BJ (cell line): Measurements from ENCODE around the gene OTOP2. TPM values are rescaled to one million over a fixed set of nuclear protein-coding genes. Genes with fewer than 3 reads are reported as not detected.

Experiments used
- CTCF ChIA-PET: fragments of 350-600 bp; formaldehyde crosslinking; extraction: SDS; loops from one replicate; lab custom pipeline; 2021; ENCODE audit warnings: antibody characterized with exemption, inconsistent platforms; lab: Yijun Ruan, JAX
- POLR2A ChIA-PET: fragments of 300-600 bp; sonication (Branson Sonifier 250); formaldehyde crosslinking; extraction: SDS; loops from one replicate; lab custom pipeline; 2021; ENCODE audit warnings: antibody characterized with exemption; lab: Charles Lee
- DNase-seq: peaks from one replicate; pipeline ENCODE4 v3.0.0-alpha.2; 2011; ENCODE audit warnings: low read depth
- H3K27me3 ChIP-seq: 2 replicates; pipeline ENCODE4 v1.6.0; 2011; ENCODE audit warnings: low read length; ENCODE audit not compliant: control insufficient read depth, insufficient read depth
- H3K36me3 ChIP-seq: 2 replicates; pipeline ENCODE4 v1.5.1; 2011; ENCODE audit warnings: low read length; ENCODE audit not compliant: control insufficient read depth, insufficient read depth
- H3K4me3 ChIP-seq: 2 replicates; pipeline ENCODE4 v1.5.1; 2011; ENCODE audit warnings: low read depth, mild to moderate bottlenecking, control low read depth, low read length
- polyA plus RNA-seq: library from polyadenylated mRNA; depleted of rRNA; stranded (reverse); fragments of >200 nt; gene quantifications from 2 replicates; pipeline ENCODE4 v1.2.3, GENCODE V29; 2011
- TF ChIP-seq, protein P1 (sequence below): IDR thresholded peaks from 2 replicates; pipeline ENCODE4 v1.5.1; 2011; ENCODE audit warnings: low read depth, mild to moderate bottlenecking, control low read depth, inconsistent platforms, low read length, moderate library complexity; ENCODE audit not compliant: insufficient read depth

The OTOP2 gene
- polyA plus RNA-seq, 1 experiment: not detected

DNA sequence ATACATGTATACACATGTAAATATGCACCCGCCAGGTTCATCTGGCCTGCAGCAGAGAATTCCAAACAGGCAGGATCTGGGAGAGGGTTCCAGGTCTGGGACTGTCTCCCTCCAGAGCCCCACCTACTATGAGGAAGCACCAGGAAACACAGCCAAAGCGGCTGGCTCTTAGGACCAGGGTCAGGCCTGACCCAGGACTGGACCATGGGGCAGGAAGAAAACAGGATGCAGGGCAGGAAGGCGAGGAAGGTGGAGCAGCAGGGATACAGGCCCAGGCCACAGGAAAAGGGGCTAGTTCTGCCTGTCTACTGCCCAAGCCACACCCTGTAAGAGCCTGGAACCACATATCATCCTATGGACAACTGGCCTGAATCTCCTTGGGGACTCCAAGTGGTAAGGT is 46.3 kb downstream of the OTOP2 start:
- POLR2A ChIA-PET: no interaction called here
- DNase-seq: no peak
- CTCF ChIA-PET: interaction anchor here (2.9 to 3.7 kb wide), 2 partner anchors 9 to 12 kb away, joined by 16 to 26 read pairs; no protein-coding TSS in a partner anchor
- peaks cover 9% of the 10 kb centered on the region for H3K27me3 ChIP-seq
- TF ChIP-seq, protein P1, sequence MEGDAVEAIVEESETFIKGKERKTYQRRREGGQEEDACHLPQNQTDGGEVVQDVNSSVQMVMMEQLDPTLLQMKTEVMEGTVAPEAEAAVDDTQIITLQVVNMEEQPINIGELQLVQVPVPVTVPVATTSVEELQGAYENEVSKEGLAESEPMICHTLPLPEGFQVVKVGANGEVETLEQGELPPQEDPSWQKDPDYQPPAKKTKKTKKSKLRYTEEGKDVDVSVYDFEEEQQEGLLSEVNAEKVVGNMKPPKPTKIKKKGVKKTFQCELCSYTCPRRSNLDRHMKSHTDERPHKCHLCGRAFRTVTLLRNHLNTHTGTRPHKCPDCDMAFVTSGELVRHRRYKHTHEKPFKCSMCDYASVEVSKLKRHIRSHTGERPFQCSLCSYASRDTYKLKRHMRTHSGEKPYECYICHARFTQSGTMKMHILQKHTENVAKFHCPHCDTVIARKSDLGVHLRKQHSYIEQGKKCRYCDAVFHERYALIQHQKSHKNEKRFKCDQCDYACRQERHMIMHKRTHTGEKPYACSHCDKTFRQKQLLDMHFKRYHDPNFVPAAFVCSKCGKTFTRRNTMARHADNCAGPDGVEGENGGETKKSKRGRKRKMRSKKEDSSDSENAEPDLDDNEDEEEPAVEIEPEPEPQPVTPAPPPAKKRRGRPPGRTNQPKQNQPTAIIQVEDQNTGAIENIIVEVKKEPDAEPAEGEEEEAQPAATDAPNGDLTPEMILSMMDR: no peak
- H3K36me3 ChIP-seq: no peaks in the 10 kb centered on the region
- no peak overlapping the region for H3K4me3 ChIP-seq

DNA sequence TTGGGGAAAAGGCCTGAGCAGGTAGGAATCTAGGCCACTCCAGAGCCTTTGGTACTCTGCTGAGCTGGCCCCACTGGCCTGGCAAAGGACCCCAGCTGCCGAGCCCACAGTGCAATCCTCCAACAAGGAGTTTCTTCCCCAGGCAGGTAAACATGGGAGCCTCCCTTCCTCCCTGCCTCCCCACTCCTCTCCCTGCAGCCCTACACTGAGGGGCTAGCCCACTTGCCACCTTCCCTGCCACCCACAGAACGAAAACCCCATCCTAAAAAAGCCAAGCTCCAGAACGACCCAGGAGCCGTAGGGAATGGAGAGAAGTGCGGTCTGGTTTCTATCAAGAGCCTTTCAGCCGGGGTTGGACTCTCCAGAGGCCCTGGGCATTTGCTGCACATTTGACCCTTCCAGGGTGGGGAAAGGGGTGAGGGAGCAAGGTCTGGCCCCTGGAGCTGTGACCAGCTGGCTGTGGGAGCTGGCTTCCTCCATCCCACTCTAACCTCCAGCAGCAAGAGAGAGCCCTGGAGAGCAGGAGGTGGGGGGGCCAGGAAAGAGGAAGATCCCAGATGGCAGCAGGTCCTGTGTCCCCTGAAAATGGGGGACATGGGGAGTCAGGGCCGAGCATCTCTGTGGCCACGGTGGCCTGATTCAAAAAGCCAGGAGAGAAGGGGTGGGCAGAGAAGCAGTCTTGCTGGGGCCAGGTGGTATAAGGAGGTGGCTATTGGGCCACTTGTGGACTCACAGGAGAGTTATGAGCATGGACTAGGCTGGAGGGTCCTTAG is 47.2 kb downstream of the OTOP2 start:
- TF ChIP-seq, protein P1: no peak
- Histone ChIP-seq H3K4me3 (no peak overlapping the region), H3K27me3 (peaks cover 9% of the 10 kb centered on the region), H3K36me3 (no peaks in the 10 kb centered on the region)
- CTCF ChIA-PET: interaction anchor here (0.7 to 3.7 kb wide), 8 partner anchors 10 to 143 kb away, joined by 3 to 26 read pairs (median 5); no protein-coding TSS in a partner anchor
- POLR2A ChIA-PET: no interaction called here
- no peak for DNase-seq

DNA sequence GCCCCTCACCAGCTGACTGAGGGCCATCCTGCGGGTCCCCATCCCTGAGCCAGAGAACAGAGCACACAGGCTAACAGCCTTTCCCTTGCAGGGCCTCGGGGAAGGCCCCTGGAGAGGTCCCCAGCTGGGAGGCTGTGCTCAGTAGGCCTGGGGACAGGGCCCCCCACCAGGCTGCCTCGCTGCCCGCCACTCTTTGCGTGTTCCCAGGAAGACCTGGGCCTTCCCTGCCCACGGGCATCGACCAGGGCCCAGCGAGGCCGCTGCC is 47.7 kb downstream of the OTOP2 start:
- TF ChIP-seq, protein P1: no peak
- Histone ChIP-seq H3K27me3 (peaks cover 9% of the 10 kb centered on the region), H3K4me3 (peak overlapping the region; percentile 55), H3K36me3 (no peaks in the 10 kb centered on the region)
- no peak for DNase-seq
- POLR2A ChIA-PET: no interaction called here
- CTCF ChIA-PET: interaction anchor here (0.7 to 3.7 kb wide), 8 partner anchors 10 to 142 kb away, joined by 3 to 26 read pairs (median 5); no protein-coding TSS in a partner anchor

DNA sequence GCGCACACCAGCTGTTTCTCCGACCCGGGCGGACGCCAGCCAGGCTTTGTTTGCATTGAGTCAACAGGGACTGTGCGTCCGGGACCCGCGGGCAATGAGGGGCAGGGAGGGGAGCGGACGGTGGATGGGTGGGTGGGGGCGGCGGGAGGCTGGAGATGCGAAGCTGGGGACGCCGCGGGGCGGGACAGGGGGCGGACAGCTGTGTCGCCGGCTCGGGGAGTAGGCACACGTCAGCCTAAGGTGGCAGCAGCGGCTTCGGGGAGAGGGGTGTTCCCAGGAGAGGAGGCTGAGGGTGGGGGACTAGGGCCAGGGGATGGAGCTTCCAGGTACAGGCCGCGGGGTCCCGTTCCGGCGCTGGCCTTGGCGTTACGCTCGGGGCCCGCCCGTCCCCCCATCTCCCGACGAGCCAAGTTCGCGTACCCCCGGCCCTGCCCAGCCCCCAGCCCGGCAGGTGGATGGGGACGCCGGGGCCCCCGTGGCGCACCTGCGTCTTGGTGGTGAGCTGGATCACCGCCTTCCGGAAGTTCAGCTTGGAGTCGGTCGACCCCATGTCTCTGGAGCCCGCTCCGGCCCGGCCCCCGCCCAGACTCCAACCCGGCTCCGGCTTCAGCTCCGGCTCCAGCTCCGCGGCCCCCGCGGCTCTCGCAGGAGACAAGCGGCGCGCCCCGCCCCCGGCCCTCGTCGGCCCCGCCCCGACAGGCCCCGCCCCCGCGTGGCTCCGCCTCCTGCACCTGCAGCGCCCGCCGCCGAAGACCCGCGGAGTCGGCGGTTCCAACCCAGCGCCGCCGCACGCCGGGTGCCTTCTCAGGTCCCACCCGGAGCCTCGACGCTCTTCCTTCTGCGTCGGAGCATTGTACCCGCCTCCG is 48.3 kb downstream of the OTOP2 start, which contains the start of gene HID1:
HID1 (minus strand) TSS at position 653 of the 866 bp plus-strand sequence; CDS start at position 550, 103 bp downstream.
- ChIA-PET CTCF (interaction anchor here (1.2 to 3.7 kb wide), 9 partner anchors 8 to 159 kb away, joined by 3 to 26 read pairs (median 6); partner anchors contain the start of gene NT5C), POLR2A (no interaction called here)
- H3K27me3 ChIP-seq: peaks cover 9% of the 10 kb centered on the region
- peak within 1 kb of the TSS; percentile 55 for H3K4me3 ChIP-seq
- H3K36me3 ChIP-seq: no peaks in the 10 kb centered on the region
- TF ChIP-seq, protein P1: no peak
- no peak for DNase-seq

DNA sequence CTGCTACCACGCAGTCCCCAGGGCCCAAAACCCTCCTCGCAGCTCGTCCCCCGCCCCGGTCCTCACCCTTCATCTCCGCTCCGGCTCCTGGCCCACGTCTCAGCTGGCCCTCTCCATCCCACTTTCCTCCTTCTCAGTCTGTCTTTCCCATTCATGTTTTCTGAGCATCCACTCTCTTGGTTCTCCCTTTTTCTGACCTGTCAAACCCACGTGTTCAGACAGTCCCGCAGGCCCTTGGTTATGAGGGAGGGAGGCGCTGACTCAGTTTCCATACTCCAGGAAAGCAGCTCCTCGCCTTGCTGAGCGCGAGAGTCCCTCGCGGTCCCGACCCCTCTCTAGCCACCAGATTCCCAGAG is 48.9 kb downstream of the OTOP2 start:
- H3K4me3 ChIP-seq: peak overlapping the region; percentile 55
- DNase-seq: no peak
- H3K36me3 ChIP-seq: no peaks in the 10 kb centered on the region
- ChIA-PET CTCF (interaction anchor here (1.2 to 3.7 kb wide), 9 partner anchors 9 to 159 kb away, joined by 3 to 26 read pairs (median 6); partner anchors contain the start of gene NT5C), POLR2A (no interaction called here)
- H3K27me3 ChIP-seq: peaks cover 10% of the 10 kb centered on the region
- TF ChIP-seq, protein P1: no peak
